Panc1 (cell line): Measurements from ENCODE around the gene ATP11A. TPM values are rescaled to one million over a fixed set of nuclear protein-coding genes. Genes with fewer than 3 reads are reported as not detected.

Experiments used
- ATAC-seq: fragments of 200-7000 bp; cut with Tn5 transposase; 2 replicates; pipeline ENCODE4 v1.9.1; 2020; ENCODE audit warnings: mild to moderate bottlenecking, moderate library complexity
- BruUV-seq: library from RNA; stranded (reverse); fragments of 400-500 nt; replicated peaks from 2 replicates; lab custom pipeline; 2021; lab: Mats Ljungman, UMichigan
- CTCF ChIA-PET: fragments of 300-600 bp; sonication (Branson Sonifier 250); formaldehyde crosslinking; loops from one replicate; lab custom pipeline; 2022; ENCODE audit warnings: antibody characterized with exemption; lab: Charles Lee
- POLR2A ChIA-PET: fragments of 300-600 bp; sonication (Branson Sonifier 250); formaldehyde crosslinking; loops from one replicate; lab custom pipeline; 2022; ENCODE audit warnings: antibody characterized with exemption; lab: Charles Lee
- DNase-seq: peaks from one replicate; pipeline ENCODE4 v3.0.0-alpha.2; 2010; ENCODE audit warnings: low read depth, low spot score
- H3K27ac ChIP-seq: 2 replicates; pipeline ENCODE4 v1.5.1; 2011; ENCODE audit warnings: mild to moderate bottlenecking, low read length, inconsistent platforms
- H3K27me3 ChIP-seq: fragments of 200-500 bp; sonication (Bioruptor generic); 2 replicates; pipeline ENCODE4 v1.6.0; 2014; ENCODE audit warnings: low read length, inconsistent platforms; ENCODE audit not compliant: control insufficient read depth, insufficient read depth
- H3K36me3 ChIP-seq: fragments of 200-500 bp; sonication (Bioruptor generic); 2 replicates; pipeline ENCODE4 v1.5.1; 2014; ENCODE audit warnings: inconsistent platforms, mild to moderate bottlenecking, low read length, moderate library complexity; ENCODE audit not compliant: control insufficient read depth, insufficient read depth
- H3K4me1 ChIP-seq: 2 replicates; pipeline ENCODE4 v1.5.1; 2011; ENCODE audit warnings: inconsistent platforms, mild to moderate bottlenecking, low read length, moderate library complexity; ENCODE audit not compliant: control insufficient read depth, insufficient read depth
- H3K4me3 ChIP-seq, 2 experiments: 2 replicates each; pipeline ENCODE4 v1.5.1; 2011 to 2012; ENCODE audit warnings: low read depth in 2 of 2, low read length in 2 of 2, mild to moderate bottlenecking in 2 of 2, inconsistent platforms in 1 of 2, moderate library complexity in 1 of 2
- H3K9me3 ChIP-seq: fragments of 200-500 bp; sonication (Bioruptor generic); 2 replicates; pipeline ENCODE4 v1.5.1; 2014; ENCODE audit warnings: low read depth, mild to moderate bottlenecking, inconsistent platforms, low read length, moderate library complexity; ENCODE audit not compliant: control insufficient read depth, insufficient read depth
- CTCF ChIP-seq: fragments of 450-650 bp; IDR thresholded peaks from 2 replicates; pipeline ENCODE4 v1.5.1; 2017; ENCODE audit warnings: mild to moderate bottlenecking
- POLR2AphosphoS5 ChIP-seq: IDR thresholded peaks from 2 replicates; pipeline ENCODE4 v1.6.1; 2012; ENCODE audit warnings: mild to moderate bottlenecking, low read depth, low read length, moderate library complexity
- REST ChIP-seq, 2 experiments: IDR thresholded peaks; 2 replicates each; pipeline ENCODE4 v1.6.1; 2011 to 2012; ENCODE audit warnings: low read depth in 2 of 2, control low read depth in 1 of 2, low read length in 1 of 2, mild to moderate bottlenecking in 1 of 2, moderate library complexity in 1 of 2; ENCODE audit not compliant: insufficient read depth in 1 of 2
- SIN3A ChIP-seq: IDR thresholded peaks from 2 replicates; pipeline ENCODE4 v1.6.1; 2012; ENCODE audit warnings: low read depth, mild to moderate bottlenecking, low read length, moderate library complexity, borderline replicate concordance; ENCODE audit not compliant: insufficient read depth
- TCF7L2 ChIP-seq: IDR thresholded peaks from 2 replicates; pipeline ENCODE4 v1.6.1; 2011; ENCODE audit warnings: mild to moderate bottlenecking, low read depth, low read length, inconsistent platforms
- in situ Hi-C: cut with HindIII; loops from 2 replicates; pipeline ENCODE4 v1.10.0; 2016; ENCODE audit warnings: low sequenced_read_pairs, low pct_unique_long_range_greater_than_20kb
- intact Hi-C: fragments of 100-400 bp; cut with micrococcal nuclease; formaldehyde crosslinking; loops from one replicate; pipeline ENCODE4 v1.10.0; 2022; ENCODE audit not compliant: unreplicated experiment
- total RNA-seq: library from RNA; stranded (reverse); gene quantifications from one replicate; pipeline ENCODE4 v1.2.1, GENCODE V29; 2021; ENCODE audit not compliant: unreplicated experiment

The ATP11A gene
- total RNA-seq, 1 experiment from 2014 or later, result 85.8 TPM

- Histone ChIP-seq H3K27ac (no peak overlapping the region), H3K9me3 (no peaks in the 10 kb centered on the region), H3K4me3 (no peak overlapping the region), H3K27me3 (no peaks in the 10 kb centered on the region), H3K4me1 (no peaks in the 10 kb centered on the region), H3K36me3 (no peaks in the 10 kb centered on the region)
- intact Hi-C loops (no loop called here), in situ Hi-C loops (no loop called here)
- no TSS peak for BruUV-seq
- CTCF ChIA-PET, result no interaction called here
- DNase-seq (no peak), ATAC-seq (no peak)
- POLR2A ChIA-PET, result no interaction called here
- no peak for TF ChIP-seq TCF7L2
- TF ChIP-seq REST (IDR thresholded peaks at IDR 0.05; ENCODE audit: insufficient read depth in 1 of 2, low read depth in 2 of 2, low read length in 1 of 2), result no peak
- no peak for TF ChIP-seq POLR2AphosphoS5
- no peak for TF ChIP-seq CTCF
- TF ChIP-seq SIN3A, result no peak
Measured at GRCh38 chr13:112838842-112839117, 148.9 kb downstream of the ATP11A start.

GRCh38 chr13:112839356-112840105 lies 149.7 kb downstream of the ATP11A start:
- CTCF ChIA-PET, result no interaction called here
- Histone ChIP-seq H3K27me3 (no peaks in the 10 kb centered on the region), H3K9me3 (no peaks in the 10 kb centered on the region), H3K27ac (no peak overlapping the region), H3K4me3 (no peak overlapping the region), H3K36me3 (no peaks in the 10 kb centered on the region), H3K4me1 (no peaks in the 10 kb centered on the region)
- DNase-seq, result no peak
- no TSS peak for BruUV-seq
- ATAC-seq, result no peak
- in situ Hi-C loops (no loop called here), intact Hi-C loops (no loop called here)
- POLR2A ChIA-PET, result no interaction called here
- TF ChIP-seq CTCF (no peak), REST (IDR thresholded peaks at IDR 0.05; ENCODE audit: insufficient read depth in 1 of 2, low read depth in 2 of 2, low read length in 1 of 2) (no peak), SIN3A (no peak), POLR2AphosphoS5 (no peak), TCF7L2 (no peak)
